GM21515 (cell line): ENCODE measurements around the gene ZNF787.

Source experiments
- ATAC-seq: cut with Tn5 transposase; IDR thresholded peaks from one replicate; pipeline ENCODE4 v1.9.1; 2021; ENCODE audit not compliant: unreplicated experiment

ZNF787 gene

DNA sequence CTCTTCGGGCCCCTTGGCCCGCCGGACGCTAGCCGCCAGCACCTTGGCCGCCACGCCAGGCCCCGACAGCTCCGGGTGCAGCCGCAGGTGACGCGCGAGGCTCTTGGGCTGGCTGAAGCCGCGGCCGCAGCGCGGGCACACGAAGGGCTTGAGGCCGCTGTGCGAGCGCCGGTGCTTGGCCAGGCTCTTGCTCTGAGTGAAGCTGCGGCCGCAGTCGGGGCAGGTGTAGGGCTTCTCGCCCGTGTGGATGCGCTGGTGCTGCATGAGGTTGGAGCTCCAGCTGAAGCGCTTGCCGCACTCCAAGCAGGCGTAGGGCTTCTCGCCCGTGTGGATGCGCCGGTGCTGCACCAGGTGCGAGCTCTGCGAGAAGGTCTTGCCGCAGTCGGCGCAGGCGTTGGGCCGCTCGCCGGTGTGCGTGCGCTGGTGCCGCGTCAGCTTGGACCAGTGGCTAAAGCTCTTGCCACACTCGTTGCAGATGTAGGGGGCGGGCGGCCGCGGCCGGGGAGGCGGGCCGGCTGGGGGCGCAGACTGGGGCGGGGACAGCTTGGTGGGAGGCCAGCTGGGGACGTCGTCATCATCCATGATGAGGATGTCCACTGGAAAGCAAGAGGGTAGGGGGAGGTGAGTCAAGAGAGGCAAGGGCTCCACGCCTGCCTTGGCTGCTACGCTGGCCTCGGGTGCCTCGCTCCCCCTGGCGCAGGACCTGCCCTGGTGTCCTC, 32.4 kb downstream of the ZNF787 start:
- no peak for ATAC-seq

DNA sequence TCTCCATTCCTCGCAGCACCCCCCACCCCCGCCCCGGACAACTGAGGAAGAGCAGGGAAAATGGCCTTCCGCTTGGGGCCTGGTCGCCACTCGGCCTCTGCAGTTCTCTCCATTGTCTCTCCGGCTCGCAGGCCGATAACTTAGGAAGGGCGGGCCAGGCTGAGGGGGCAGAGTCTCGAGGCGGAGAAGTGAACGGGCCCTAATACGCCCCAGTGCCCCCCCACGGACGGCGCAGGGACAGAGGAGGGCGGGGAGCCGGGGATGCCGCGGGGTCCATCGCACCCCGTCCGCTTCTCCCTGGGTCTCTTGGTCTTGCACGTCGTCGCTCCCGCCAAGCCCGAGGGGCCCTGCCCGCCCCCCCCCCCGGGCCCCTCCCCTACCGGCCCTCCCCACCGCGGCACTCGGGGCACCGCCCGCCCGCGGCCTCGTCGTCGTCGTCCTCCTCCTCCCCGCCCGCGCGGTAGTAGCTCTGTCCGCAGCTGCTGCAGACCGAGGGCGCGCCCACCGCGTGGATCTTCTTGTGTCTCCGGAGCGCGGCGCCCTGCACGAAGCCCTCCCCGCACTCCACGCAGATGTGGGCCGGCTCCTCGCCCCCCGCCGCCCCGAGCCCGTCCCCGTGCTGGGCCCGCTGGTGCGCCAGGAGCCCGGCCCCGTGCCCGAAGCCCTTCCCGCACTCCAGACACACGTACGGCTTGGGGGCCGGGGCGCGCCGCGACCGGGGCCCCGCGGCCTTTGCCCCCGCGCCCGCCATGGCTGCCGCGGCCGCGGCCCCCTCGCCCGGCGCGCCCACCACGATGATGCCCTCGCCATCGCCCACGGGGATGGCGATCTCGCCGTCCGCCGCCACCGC, 33.2 kb downstream of the ZNF787 start:
- ATAC-seq, result no peak

DNA sequence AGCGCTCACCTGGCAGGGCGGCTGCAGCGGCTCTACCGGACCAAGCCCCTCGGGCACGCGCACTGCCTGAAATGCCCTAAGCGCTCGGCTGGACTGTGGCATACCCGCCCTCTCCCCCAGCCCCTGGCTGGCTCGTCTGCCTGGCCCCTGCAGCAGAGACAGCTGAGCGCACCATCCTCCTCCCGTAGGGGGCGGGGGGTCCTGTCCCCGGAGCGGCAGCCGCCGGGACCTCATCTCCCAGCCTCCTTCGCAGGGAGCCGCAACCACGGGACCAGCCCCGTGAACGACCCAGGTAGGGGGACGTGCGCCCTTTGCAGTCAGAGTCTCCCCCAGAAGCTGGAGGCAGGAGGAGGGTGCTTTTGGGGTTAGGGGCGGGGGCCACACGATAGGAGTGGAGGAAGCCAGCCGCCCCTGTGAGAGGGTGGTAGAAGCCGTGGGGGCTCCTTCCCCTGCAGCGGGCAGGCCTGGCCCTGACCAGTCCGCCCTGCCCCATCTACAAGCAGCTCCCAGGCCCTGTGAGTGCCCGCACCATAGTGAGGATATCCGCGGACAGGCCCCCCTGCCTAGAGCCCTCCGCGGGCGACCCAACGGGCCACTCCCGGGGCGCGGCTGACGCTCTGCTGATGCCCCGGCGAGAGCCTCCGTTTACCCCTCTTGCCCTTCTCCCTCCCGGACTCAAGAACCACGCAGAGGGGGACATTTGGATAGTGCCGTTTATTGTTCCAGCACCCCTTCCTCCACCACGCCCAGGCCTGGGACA, 34.2 kb downstream of the ZNF787 start:
- ATAC-seq, result no peak

DNA sequence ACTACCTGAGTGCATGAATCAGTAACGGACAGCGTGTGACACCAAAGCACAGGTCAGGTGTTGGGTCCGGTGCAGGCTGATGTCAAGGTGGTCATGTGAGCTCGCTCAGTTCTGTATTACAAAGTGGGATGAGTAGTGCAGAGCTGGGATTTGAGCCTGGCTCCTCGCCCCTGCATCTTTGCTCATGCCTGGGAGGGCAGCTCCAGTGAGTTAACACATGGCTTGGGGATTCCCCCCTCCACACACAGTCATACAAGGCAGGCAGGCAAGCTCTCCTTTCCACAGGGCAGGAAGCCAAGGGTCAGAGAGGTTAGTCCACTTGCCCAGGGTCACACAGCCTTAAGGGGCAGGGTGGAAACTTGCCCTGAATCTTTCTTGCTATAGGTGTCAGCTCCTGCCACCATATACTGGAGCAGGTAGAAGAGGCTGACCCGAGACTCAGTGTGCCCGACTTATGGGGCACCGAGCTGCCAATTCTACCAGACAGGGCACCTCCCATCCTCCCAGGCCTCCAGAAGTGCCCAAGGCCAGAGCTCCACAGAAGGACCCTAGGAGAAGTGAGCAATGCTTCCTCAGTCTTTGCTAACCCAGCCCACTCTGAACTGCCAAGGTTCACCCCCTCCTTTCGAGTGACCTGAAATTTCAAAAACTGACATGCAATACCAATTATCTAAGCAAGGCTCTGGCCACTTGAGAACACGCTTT, 35.4 kb downstream of the ZNF787 start:
- ATAC-seq, result no peak

DNA sequence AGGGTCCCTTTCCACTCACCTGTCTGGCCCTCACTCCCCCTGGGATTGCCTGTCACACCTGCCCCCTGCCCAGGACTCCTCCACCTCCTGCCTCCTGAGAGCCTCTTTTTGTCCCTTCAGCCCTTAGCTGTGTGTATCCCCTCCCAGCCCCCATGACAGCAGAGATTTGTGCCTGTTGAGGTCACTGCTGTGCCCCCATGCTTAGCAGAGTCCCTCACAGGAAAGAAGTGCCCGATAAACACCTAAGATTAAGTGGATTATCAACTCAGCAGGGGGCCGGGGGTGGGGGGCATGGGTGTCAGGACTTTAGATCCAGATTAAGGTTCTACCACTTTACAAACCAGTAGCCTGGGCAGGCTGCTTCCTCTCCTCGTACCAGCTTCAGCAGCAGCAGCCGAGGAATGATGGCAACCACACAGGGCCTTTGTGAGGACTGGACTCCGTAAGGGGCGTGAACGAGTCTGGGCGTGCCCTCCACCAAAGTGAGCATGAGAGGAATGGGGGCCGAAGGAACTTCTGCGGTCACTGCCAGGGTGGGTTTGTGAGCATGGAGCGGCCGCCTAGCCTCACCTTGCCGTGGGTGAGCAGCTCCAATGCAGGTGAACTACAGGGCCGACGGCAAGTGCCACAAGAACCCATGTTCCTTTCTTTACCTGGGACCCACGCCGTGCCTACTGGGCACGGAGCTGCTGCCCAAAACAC, 36.1 kb downstream of the ZNF787 start:
- ATAC-seq, result no peak

DNA sequence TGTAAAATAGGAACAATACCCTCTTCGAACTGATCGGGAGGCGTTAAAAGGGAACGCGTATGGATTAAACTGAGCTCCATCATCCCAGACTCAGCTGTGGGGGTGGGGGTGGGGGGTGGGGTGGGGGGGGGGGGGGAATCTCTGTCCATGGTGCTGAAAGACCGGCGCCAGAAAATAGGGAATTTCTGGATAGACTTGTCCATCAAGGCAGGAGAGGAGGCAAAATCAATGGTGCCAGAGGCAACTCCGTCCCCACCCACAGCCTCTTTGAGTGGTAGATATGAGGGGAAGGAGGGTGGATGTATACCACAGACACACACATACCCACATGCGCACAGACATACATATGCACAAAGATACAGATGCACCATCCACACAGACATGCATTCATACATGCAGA, 37.4 kb downstream of the ZNF787 start:
- no peak for ATAC-seq

DNA sequence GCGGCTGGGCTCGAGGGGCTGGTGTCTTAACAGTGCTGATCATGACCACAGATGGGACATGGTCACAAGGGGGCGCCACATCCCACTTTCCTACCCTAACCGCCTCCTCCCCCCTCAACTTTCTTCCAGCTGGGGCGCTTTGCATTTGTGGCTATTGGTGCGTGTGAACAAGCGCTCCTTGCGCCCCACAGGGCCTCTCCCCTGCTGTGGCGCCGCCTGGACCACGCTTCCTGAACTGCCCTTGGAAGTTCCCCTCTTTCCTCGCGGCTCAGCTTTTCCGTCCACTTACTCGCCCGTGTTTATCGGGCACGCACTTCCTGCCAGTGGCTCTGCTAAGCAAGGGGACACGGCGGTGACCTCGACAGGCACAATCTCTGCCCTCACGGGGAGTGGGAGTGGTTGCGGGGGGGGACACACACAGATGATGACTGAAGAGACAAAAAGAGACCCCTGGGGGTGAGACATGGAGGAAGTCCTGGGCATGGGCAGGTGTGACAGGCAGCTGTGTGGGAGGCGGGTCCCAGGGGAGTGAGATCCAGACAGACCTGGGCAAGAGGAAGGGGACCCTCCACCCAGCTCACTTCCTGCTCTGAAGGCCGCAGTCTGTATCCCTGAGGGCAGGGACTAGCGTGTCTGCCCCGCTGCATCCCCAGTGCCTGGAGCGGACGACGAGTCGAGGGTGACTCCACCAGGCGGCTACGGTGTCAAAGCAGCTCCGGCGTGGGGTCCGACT, 40.3 kb downstream of the ZNF787 start:
- ATAC-seq, result no peak

DNA sequence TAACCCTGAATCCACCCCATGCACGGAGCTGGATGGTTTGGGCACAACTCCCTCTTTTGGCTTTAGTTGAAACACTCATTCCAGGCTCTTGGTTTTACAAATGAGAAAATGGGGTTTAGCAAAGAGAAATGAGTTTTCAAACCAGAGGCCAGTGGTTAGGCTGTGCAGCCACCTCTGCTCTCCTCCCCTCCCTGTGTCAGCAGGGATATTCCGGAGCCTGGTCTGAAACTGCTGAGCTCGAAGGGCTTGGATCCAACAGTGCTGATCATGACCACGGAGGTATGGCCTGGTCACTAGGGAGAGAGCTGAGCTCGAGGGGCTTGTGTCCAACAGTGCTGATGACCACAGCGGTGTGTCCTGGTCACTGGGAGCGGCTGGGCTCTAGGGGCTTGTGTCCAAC, 41.5 kb downstream of the ZNF787 start:
- ATAC-seq, result no peak

DNA sequence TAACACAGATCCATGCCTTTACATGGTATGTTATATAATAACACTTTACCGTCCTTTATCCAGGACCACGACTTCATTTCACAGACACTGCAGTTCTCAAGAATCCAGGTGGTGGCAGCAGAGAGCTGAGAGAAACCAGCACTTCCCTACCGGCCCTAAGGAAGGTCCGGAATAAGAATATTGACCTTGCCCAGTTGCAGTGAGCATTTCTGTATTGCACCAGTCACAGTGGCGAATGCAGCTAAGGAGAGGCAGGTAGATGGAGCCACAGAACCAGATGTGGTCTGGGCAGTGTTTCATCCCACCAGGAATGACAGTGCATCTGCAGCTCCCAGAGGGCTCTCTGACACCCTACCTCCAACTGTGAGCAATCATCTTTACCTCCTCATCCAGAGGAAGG, 44.6 kb downstream of the ZNF787 start:
- ATAC-seq, result no peak

DNA sequence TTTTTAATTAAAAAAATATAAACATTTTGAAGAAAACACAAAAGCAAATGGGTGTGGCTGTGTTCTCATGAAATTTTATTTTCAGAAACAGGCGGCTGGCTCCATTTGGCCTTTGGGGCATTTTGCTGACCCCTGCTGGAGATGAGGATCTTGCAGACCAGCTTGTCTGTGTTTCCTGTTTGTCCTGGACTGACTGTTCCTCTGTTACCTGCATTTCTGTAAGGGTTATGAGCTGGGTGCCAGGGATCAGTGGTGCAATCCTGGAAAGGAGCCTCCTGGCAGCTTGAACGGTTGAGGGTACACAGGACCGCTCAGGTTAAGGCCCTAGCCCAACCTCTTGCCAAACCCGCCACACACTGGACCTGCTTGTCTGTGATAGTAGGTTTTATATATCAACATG, 49.9 kb downstream of the ZNF787 start:
- no peak for ATAC-seq

DNA sequence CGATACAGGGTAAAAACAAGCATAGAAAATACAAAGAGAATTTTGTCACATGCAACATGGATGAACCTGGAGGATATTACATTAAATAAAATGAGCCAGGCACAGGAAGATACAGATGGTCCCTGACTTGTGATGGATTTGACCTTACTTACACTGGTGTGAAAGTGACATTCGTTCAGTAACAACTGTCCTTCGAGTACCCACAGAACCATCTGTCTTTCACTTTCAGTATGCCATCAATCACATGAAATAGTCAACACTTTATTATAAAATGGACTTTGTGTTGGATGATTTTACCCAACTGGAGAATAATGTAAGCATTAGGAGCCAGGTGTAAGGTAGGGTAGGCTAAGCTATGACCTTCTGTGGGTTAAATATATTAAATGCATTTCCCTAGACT, 51.5 kb downstream of the ZNF787 start:
- ATAC-seq, result no peak

DNA sequence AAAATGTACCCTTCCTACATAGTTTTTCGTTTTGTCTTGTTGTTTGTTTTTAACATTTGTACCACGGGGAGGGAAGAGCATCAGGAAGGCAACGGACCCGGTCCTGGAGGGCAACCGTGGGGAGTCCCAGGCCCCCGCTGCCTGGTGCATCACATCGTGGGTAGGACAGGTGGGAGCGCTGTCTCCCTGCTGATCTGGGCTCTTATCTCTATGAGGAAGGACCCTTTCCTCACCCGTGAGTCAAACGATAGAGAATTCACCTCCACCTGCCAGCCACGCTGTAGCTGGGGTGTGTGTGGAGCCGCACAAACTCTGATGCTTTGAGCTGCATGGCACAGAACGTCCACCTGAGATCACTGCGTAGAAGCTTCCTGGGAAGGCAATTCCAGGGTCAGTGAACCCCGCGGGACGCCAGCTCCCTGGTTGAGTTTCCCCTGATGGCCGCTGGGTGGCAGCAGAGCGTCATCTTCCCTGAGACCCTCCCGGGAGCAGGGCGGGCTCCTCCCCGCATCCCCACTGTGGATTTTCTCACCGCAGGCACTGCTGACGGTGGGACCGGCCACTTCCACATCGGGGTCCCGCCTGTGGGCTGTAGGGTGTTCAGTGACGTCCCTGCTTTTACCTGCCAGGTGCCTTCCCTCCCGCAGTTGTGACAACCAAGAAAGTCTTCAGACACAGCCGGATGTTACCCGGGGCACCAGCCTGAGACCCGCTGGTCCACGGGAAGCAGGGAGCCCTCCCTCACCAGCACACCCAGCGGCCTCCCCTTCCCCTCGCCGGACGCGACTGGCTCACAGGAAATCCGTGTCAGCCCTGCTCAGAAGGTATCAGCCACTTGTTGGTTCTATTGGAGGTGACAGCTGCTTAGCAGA, 54.7 kb downstream of the ZNF787 start:
- no peak for ATAC-seq

DNA sequence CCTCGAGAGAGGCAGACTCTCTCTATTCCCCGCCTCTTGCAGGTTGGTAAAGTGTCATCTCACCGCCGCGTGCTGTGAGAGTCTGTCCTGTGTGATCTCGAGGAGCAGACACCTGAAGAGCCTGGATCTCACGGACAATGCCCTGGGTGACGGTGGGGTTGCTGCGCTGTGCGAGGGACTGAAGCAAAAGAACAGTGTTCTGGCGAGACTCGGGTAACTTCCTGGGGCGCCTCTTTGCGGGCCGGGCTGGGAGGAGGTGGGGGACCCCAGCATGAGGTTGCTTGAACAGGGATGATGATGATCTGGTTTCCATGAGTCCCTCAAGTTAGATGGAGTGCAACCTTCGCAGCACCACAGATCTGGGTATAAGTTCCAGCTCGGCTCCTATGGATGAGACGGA, 67.5 kb downstream of the ZNF787 start:
- ATAC-seq, result no peak
